ENCODE results near the gene GNA14. TPM values are rescaled to one million over a fixed set of nuclear protein-coding genes. Genes with fewer than 3 reads are reported as not detected.

The GNA14 gene
- total RNA-seq, 3 donors from 2014 or later (not counting 1 experiment from before 2014, with no cell fraction given) = 1.8 TPM; not detected in 2

DNA sequence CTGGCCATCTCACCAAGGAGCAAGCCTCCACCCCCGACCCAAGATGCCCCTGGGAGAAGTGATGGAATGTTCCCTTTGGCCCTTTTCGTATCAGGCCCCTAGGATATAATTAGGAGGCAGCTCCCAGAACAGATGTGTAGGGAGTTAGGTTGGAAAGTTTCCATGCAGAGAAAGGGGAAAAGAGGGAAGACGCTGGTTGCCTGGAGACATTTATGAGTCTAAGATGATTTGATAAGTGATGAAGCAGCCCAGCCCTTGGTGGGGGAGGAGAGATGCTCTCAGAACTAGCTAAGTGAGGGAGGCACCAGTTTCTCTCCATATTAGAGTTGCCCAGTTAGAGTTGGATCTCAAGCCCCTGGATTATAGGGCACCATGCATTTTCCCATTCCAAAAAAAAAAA is 137.5 kb downstream of the GNA14 start:
- no peaks in the 10 kb centered on the region for H3K27me3 ChIP-seq (ENCODE audit: control insufficient read depth, insufficient read depth, low read length)
- TF ChIP-seq, protein P1, sequence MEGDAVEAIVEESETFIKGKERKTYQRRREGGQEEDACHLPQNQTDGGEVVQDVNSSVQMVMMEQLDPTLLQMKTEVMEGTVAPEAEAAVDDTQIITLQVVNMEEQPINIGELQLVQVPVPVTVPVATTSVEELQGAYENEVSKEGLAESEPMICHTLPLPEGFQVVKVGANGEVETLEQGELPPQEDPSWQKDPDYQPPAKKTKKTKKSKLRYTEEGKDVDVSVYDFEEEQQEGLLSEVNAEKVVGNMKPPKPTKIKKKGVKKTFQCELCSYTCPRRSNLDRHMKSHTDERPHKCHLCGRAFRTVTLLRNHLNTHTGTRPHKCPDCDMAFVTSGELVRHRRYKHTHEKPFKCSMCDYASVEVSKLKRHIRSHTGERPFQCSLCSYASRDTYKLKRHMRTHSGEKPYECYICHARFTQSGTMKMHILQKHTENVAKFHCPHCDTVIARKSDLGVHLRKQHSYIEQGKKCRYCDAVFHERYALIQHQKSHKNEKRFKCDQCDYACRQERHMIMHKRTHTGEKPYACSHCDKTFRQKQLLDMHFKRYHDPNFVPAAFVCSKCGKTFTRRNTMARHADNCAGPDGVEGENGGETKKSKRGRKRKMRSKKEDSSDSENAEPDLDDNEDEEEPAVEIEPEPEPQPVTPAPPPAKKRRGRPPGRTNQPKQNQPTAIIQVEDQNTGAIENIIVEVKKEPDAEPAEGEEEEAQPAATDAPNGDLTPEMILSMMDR (IDR thresholded peaks at IDR 0.05) = no peak
- H3K27ac ChIP-seq (ENCODE audit: low read length) = no peak overlapping the region
- Mint-ChIP-seq H3K9me3 (no peaks in the 10 kb centered on the region), H3K36me3 (no peaks in the 10 kb centered on the region), H3K27ac (no peak overlapping the region), H3K27me3 (ENCODE audit: low read depth in 2 of 2) (peaks cover 0 to 3% of the 10 kb centered on the region in 2 donors), H3K4me3 (no peak overlapping the region), H3K4me1 (peaks cover 11% of the 10 kb centered on the region in 2 donors)
- no peaks in the 10 kb centered on the region for H3K9me3 ChIP-seq (ENCODE audit: control insufficient read depth, insufficient read depth, low read length)
- intact Hi-C loops (cut with micrococcal nuclease) = no loop called here
- ATAC-seq (no peak), DNase-seq (no peak)
- no peaks in the 10 kb centered on the region for H3K4me1 ChIP-seq (ENCODE audit: control insufficient read depth, insufficient read depth, low read length)
- no peak overlapping the region for H3K4me3 ChIP-seq (ENCODE audit: low read length)
- H3K36me3 ChIP-seq (ENCODE audit: control insufficient read depth, insufficient read depth, low read length) = no peaks in the 10 kb centered on the region
- WGBS (ENCODE audit: insufficient coverage) = 87% methylated on average over 3 of the region's 3 CpGs

DNA sequence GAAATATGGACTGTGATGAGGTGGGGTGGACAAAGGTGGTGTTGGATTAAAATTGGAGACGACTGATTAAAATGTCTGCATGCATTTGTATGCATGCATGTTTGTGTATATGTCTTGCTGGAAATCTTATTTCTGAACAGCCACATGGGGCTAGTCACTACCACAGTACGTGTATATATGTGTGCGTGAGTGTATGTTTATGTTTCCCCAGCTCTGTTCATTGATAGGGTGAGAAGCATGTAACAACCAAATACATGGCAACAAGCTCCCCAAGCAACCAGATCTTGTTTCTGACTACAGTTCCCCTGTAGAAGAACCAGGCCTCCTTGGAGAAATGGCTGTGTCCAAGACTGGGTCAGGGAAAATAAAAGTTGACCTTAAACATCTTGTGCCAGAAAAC is 139.7 kb downstream of the GNA14 start:
- no peaks in the 10 kb centered on the region for H3K4me1 Mint-ChIP-seq
- no peaks in the 10 kb centered on the region for H3K9me3 Mint-ChIP-seq
- Histone ChIP-seq H3K4me1 (ENCODE audit: control insufficient read depth, insufficient read depth, low read length) (no peaks in the 10 kb centered on the region), H3K4me3 (ENCODE audit: low read length) (no peak overlapping the region), H3K27me3 (ENCODE audit: control insufficient read depth, insufficient read depth, low read length) (no peaks in the 10 kb centered on the region), H3K9me3 (ENCODE audit: control insufficient read depth, insufficient read depth, low read length) (no peaks in the 10 kb centered on the region), H3K27ac (ENCODE audit: low read length) (no peak overlapping the region), H3K36me3 (ENCODE audit: control insufficient read depth, insufficient read depth, low read length) (no peaks in the 10 kb centered on the region)
- TF ChIP-seq, protein P1 (IDR thresholded peaks at IDR 0.05) = no peak
- no peaks in the 10 kb centered on the region for H3K36me3 Mint-ChIP-seq
- WGBS (ENCODE audit: insufficient coverage) = 91% methylated on average over 3 of the region's 3 CpGs
- intact Hi-C loops (cut with micrococcal nuclease) = no loop called here
- H3K4me3 Mint-ChIP-seq = no peak overlapping the region
- peaks cover 0 to 3% of the 10 kb centered on the region in 2 donors for H3K27me3 Mint-ChIP-seq (ENCODE audit: low read depth in 2 of 2)
- DNase-seq (no peak), ATAC-seq (no peak)
- no peak overlapping the region for H3K27ac Mint-ChIP-seq

DNA sequence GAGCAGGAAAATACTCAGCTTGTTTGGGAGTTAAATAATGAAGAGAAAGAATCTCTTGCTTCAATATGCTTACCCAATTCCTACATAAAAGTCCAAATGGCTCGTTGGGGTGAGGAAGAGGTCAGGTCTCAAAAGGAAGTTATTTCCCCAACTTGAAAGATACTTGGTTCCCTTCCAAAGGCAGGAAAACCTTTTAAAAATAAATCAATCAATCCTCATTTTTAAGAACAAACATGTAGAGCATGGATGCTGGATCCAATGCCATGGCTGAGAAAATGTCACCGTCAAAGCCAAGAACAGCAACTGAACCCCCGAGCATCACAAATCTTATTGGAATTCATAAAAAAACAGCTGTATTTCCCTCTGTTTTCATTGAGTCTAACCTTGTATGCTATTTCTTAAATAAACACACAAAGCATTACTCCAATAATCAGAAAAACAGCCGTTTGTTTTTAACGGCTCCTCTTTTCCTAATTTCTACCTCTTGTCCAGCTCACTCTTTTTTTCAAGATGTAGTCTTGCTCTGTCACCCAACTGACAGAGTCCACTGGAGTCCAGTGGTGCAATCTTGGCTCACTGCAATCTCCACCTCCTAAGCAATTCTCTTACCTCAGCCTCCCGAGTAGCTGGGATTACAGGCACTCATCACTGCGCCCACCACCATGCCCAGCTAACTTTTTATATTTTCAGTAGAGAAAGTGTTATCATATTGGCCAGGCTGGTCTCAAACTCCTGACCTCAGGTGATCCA is 140.7 kb downstream of the GNA14 start:
- H3K27ac ChIP-seq (ENCODE audit: low read length) = no peak overlapping the region
- H3K9me3 ChIP-seq (ENCODE audit: control insufficient read depth, insufficient read depth, low read length) = no peaks in the 10 kb centered on the region
- no peaks in the 10 kb centered on the region for H3K27me3 ChIP-seq (ENCODE audit: control insufficient read depth, insufficient read depth, low read length)
- intact Hi-C loops (cut with micrococcal nuclease) = no loop called here
- Mint-ChIP-seq H3K9me3 (no peaks in the 10 kb centered on the region), H3K4me3 (no peak overlapping the region), H3K27me3 (ENCODE audit: low read depth in 2 of 2) (peaks cover 1 to 3% of the 10 kb centered on the region in 2 donors), H3K36me3 (no peaks in the 10 kb centered on the region), H3K4me1 (no peaks in the 10 kb centered on the region), H3K27ac (no peak overlapping the region)
- WGBS (ENCODE audit: insufficient coverage) = 91% methylated on average over 5 of the region's 7 CpGs
- H3K4me3 ChIP-seq (ENCODE audit: low read length) = no peak overlapping the region
- ATAC-seq = no peak
- TF ChIP-seq, protein P1 (IDR thresholded peaks at IDR 0.05) = no peak
- no peaks in the 10 kb centered on the region for H3K4me1 ChIP-seq (ENCODE audit: control insufficient read depth, insufficient read depth, low read length)
- H3K36me3 ChIP-seq (ENCODE audit: control insufficient read depth, insufficient read depth, low read length) = no peaks in the 10 kb centered on the region
- no peak for DNase-seq

DNA sequence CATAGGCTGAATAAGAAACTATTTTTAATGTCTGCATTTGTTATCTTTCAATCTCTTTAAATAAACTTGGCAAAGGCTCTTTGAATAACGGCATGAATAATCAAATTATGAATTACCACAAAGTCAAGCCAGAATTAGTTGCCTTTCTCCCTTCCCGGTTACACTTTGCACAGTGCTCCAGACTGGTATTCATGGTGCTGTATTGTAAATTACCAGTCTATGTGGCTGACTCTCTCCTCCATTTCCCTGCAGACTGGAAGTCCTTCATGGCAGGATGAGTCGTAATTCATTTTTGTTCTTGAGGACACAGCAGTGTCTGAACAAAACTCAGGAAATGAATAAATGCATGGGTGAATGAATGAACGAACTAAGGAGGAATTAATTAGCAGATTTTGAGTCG is 142.9 kb downstream of the GNA14 start:
- ATAC-seq (no peak), DNase-seq (no peak)
- intact Hi-C loops (cut with micrococcal nuclease) = no loop called here
- Mint-ChIP-seq H3K9me3 (no peaks in the 10 kb centered on the region), H3K27ac (no peak overlapping the region), H3K4me3 (no peak overlapping the region), H3K27me3 (ENCODE audit: low read depth in 2 of 2) (peaks cover 3 to 8% of the 10 kb centered on the region in 2 donors), H3K4me1 (no peaks in the 10 kb centered on the region), H3K36me3 (no peaks in the 10 kb centered on the region)
- Histone ChIP-seq H3K4me1 (ENCODE audit: control insufficient read depth, insufficient read depth, low read length) (no peaks in the 10 kb centered on the region), H3K27me3 (ENCODE audit: control insufficient read depth, insufficient read depth, low read length) (no peaks in the 10 kb centered on the region), H3K36me3 (ENCODE audit: control insufficient read depth, insufficient read depth, low read length) (no peaks in the 10 kb centered on the region), H3K9me3 (ENCODE audit: control insufficient read depth, insufficient read depth, low read length) (no peaks in the 10 kb centered on the region), H3K27ac (ENCODE audit: low read length) (no peak overlapping the region), H3K4me3 (ENCODE audit: low read length) (no peak overlapping the region)
- TF ChIP-seq, protein P1 (IDR thresholded peaks at IDR 0.05) = no peak
- WGBS (ENCODE audit: insufficient coverage) = 77% methylated on average over 5 of the region's 5 CpGs
